ENCODE data around the gene RPUSD2.
A peak's percentile ranks its signal among the peaks of the same experiment; 100 is the strongest.
"Not testable (repeated sequence)": the region's sequence is repeated elsewhere in the genome, so short reads cannot be mapped to it uniquely, and the experiment has no call there.

The RPUSD2 gene

DNA sequence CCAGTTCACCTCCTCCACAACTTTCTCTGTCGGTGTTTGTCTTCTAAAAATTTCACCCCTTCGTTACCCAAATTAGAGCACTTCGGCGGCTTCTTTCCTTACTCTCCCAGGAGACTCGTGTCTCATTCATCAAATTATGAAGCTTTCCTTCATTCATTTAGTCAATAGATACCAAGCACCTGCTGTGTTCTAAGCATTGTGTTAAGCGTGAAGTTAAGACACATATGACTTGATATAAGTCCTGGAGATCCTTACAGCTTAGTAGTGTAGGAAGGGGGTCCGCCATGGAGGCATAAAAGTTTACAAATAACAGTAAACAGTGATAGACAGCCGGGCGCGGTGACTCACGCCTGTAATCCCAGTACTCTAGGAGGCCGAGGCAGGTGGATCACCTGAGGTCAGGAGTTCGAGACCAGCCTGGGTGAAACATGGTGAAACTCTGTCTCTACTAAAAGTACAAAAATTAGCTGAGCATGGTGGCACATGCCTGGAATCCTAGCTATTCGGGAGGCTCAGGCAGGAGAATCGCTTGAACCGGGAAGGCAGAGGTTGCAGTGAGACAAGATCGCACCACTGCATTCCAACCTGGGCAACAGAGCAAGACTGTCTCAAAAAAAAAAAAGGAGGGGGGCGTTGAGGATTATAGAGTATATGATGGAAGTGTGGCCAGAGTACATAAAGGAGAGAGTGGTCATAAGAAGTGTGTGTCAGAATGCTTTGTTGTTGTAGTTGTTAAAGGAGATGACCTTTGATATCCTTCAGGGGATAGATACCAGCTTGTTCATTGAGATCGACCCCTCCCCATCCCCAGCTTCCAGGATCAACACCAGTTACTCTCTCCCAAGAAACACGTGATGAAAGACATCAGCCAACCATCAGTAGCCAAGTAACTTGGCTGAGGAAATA lies 3.5 kb upstream of the RPUSD2 start:
- no peak for DNase-seq (ENCODE audit: low read depth)

DNA sequence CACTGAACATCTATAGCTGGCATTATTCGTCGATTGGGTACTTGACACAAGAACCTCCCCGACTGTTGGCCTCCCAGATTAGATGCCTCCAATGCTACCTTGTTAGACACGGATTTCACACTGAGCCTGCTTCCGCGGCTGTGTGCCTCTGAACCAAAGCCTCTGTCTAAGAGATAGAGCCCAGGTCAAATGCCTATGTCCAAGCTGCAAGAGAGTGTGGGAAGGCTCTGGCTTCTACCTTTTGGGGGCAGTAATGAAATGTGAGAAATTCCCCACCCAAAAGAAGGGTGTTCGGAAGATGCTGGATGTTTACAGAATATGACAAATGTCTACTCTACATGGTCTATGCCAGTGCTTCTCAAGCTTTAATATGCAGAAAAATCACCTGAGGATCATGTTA lies 2.0 kb upstream of the RPUSD2 start:
- DNase-seq (ENCODE audit: low read depth): no peak

DNA sequence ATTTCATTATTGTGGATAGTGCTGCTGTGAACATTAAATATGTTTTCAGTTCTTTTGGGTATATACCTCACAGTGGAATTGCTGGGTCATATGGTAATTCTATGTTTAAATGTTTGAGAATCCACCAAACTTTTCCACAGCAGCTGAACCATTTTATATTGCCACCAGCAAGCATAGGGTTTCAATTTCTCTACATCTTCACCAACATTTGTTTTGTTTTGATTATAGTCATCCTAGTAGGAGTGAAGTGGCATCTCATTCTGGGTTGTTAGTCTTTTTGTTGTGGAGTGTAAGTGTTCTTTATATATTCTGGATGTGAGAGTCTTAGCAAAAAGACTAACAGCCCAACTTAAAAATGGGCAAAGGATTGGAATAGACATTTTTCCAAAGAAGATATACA lies 6.0 kb downstream of the RPUSD2 start:
- DNase-seq (ENCODE audit: low read depth): no peak

DNA sequence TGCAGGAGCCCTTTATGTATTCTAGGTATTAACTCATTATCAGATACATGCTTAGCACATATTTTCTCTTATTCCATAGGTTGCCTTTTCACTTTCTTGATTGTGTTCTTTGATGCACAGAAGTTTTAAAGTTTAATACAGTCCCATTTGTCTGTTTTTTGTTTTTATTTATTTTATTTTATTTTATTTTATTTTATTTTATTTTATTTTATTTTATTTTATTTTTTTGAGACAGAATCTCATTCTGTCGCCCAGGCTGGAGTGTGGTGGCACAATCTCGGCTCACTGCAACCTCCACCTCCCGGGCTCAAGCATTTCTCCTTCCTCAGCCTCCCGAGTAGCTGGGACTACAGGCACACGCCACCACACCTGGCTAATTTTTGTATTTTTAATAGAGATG lies 7.8 kb downstream of the RPUSD2 start:
- not testable (repeated sequence) for DNase-seq (ENCODE audit: low read depth)

DNA sequence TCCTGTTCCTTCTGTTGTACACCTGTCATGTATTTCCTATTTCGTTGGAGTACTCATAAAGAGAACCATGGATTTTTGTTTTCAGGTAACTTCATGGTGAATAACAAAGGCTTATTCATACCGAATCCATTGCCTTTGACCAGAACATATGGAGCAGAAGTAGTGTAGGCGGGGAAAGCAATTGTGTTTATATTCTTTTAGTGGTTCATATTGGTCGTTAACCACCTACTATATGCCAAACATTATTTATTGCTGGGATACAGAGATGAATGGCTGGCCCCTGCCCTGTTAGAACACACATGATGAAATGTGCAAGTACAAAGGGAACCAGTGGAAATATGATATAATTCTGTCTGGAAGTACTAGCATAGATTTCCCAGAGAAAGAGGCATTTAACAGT lies 9.8 kb downstream of the RPUSD2 start:
- no peak for DNase-seq (ENCODE audit: low read depth)

DNA sequence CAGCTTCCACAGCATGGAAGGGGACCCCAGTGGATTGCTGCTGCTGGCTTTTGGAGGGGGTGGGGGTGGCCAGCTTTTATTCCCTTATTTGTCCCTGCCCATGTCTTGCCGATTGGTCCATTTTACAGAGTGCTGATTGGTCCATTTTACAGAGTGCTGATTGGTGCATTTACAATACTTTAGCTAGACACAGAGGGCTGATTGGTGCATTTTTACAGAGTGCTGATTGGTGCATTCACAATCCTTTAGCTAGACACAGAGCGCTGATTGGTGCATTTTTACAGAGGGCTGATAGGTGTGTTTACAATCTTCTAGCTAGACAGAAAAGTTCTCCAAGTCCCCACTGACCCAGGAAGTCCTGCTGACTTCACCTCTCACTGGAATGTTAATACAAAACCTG lies 12.7 kb downstream of the RPUSD2 start:
- not testable (repeated sequence) for DNase-seq (ENCODE audit: low read depth)

DNA sequence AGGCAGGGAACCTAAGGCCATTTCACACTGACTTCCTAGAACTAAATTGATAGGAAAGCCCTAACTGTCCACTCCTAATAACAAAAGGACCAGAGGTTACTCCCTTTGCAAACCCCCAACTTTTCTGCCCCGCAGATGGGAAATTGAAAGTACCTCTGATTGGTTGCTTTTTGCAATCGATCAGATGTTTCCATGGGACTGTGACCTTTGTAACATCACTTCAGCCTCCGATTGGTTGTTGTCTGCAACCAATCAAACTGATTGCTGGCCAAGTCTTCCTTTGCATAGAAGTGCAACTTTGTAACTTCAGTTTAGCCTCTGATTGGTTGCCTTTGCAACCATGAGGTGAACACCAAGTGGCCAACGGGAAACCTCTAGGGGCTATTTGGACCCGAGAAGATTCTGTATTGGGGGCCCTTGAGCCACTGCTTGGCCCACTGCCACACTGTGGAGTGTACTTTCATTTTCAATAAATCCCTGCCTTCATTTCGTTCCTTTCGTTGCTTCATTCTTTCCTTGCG lies 13.7 kb downstream of the RPUSD2 start:
- DNase-seq (ENCODE audit: low read depth): peak; percentile 85

DNA sequence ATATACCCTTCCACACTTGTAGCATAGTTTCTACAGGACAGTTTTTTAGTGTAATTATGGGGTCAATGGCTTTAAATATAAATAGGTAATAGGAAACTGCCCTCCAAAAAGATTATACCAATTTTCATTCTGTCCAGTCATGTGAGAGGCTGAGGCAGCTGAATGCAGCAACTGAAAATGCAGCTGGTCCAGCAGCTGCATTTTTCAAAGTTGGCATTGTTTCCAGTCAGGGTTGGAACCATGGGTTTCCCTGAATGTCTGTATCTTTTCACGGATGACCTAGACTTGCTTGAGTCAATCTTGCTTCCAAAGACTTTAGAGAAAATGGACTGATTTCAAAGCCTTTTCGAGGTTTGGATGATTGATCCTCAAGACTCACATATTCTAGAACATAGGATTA lies 15.1 kb downstream of the RPUSD2 start:
- DNase-seq (ENCODE audit: low read depth): no peak

DNA sequence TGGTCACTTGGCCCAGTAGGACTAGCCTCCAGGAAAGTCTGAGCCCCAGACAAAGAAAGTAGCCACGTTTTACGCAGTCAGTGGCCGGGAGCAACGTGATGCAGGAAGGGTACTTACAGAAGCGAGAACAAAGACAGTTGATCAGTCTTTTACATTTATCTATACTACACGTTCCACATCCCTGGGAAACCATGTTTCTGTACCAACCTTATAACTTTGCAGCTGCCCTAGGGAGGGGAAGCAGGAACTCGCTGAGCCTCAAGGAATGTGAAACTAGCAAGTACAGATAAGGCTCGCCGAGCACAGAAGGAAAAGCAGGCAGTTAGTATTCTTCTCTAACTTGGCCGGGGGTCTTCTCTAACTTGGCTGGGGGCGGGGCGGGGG lies 21.6 kb downstream of the RPUSD2 start:
- no peak for DNase-seq (ENCODE audit: low read depth)

DNA sequence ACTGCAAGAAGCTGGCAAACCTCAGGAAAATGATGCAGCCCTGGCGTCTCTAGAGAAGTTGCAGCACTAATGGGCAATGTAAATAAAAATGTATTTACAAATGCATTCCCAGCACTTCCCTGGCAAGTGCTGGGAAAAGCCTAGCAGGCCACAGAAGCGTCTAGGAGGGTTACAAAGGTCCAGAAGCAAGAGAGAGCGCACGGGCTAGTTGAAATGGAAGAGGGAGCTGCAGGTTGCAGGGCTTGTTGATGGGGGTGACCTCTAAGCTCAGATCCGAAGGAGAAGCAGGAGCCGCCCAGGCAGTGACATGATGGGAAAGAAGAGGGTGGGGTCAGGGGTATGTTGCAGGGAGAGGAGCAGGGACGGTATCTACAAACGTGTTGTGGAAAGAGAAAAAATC lies 22.3 kb downstream of the RPUSD2 start:
- DNase-seq (ENCODE audit: low read depth): no peak

DNA sequence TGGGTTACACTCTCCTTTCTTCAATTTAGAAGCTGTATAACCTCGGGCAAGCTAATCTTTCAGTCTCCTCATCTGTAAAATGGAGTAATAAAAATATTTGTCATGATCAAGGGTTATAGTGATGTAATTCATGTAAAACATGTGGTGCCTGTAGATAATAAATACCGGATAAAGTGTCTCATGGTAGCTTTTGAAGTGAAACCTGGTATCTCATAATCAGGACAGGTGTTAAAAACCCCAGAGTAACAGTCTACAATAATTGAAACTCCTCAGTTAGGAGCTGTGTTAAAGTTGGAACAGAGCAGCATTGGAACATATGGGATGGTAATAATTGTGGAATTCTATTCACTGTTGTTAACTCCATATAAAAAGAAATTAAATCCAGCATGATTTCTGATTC lies 24.1 kb downstream of the RPUSD2 start:
- DNase-seq (ENCODE audit: low read depth): no peak

DNA sequence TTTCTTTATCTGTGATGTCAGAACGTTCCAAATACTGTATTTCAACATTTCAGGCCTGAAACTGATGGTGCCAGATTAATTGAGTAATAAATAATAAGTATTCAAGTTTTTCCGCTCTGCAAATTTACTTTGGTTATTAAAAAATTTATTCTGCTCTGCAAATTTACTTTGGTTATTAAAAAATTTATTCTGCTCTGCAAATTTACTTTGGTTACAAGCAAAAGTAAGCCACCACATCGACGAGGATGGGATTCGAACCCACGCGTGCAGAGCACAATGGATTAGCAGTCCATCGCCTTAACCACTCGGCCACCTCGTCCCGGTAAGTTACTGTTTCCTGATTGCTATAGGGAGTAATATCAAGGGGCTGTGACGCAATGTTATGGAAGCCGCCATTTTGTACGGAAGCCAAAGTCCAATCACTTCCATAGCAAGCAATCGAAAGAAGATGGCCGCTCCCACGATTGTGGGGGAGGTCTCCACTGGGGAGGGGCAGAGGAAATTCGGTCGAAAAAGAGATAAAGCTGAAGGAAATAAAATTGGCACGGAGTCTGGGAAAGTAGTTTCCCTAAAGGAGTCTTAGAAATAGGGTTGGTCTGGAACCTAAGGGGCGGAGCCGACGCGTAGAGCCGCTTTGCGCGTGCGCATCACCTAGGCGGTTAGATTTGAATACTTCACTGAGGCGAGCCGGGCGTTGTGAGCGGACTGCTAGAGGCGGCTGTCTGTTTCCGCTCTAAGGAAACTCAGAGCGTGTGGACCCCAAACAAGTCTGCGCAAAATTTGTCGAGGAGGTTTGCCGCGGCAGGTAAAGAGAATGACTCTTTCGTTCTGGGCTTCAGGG lies 24.7 kb downstream of the RPUSD2 start, which contains the start of gene KNL1:
Gene KNL1, plus strand, starts transcription at position 662 of the 841 bp plus-strand sequence. CDS start 8,683 bp downstream, outside the sequence.
- DNase-seq (ENCODE audit: low read depth): peak; percentile 99

DNA sequence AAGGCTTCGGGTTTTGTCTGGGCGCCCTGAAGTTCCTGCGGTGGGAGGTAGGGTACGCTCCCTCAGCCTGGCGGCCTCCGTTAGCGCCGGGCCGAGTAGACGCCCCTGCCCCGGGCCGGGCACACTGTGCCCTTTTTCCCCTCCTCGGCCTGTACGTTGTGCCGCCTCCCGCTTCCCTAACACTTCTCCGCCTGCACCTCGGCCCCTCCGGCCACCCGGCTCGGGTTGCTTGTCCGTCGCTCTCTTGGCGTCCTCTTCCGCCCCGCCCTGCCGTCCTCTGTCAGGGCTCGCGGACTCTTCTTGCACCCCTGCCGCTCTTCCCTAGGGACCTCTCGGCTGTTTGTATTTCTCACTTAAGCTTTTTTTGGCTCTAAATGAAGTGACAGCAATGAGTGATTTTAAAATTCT lies 25.3 kb downstream of the RPUSD2 start:
- DNase-seq (ENCODE audit: low read depth): no peak

DNA sequence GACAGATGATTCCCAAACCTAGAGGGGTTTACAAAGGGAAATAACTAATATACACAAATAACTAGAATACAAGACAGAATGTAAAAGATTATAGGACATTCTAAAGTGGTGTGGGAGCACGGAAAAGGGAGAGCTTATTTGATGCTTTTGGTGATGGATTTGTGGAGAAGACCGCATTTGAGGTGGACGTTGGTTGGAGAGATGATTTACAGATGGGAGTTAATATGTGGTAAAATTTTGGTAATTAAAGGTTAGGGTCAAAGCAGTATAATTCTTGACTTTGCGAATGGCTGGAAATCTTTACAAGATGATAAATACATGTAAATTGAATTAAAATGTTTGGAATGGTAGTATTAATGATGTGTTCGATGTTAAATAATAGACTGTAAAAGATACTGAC lies 26.1 kb downstream of the RPUSD2 start:
- DNase-seq (ENCODE audit: low read depth): no peak

DNA sequence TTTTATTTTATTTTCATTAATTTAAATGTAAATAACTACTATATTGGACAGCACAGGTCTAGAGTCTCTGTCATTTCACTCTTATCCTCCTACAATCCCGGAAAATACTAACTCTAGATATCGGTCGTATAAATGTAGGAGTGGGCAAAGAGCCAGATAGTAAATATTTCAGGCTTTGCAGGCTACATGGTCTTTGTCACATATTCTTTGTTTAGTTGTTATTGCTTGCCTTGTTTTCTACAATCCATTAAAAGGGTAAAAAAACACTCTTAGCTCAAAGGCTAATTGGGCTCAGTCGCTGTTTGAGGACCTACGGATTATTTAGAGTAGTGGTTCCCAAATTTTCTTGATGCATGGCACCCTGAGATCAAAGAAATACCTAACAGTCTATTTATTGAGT lies 26.7 kb downstream of the RPUSD2 start:
- no peak for DNase-seq (ENCODE audit: low read depth)

DNA sequence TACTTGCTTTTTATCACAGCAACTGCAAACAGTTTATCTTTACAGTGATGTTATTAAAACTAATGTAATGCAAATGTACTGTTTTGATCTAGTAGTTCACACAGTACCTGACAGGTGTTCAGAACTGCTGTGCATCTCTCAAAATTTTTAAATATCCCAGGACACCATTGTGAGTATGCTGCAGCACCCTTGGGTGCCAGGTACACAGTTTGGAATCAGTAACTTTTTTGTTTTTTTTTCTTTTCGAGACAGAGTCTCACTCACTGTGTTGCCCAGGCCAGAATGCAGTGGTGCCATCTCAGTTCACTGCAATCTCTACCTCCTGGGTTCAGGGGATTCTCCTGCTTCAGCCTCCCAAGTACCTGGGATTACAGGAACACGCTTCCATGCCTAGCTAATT lies 27.9 kb downstream of the RPUSD2 start:
- DNase-seq (ENCODE audit: low read depth): no peak

DNA sequence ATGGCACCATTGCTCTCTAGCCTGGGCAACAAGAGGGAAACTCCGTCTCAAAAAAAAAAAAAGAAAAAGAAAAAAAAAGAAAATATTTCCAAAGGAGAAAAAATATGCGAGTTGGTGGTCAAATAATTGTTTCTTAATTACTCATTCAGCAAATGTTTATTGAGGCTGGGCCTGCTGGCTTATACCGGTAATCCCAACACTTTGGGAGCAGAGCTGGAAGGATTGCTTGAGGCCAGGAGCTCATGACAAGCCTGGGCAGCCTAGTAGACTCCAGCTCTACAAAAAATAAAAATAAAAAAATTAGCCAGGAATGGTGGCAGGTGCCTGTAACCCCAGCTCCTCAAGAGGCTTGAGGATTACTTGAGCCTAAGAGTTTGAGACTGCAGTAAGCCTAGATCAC lies 29.0 kb downstream of the RPUSD2 start:
- DNase-seq (ENCODE audit: low read depth): no peak

DNA sequence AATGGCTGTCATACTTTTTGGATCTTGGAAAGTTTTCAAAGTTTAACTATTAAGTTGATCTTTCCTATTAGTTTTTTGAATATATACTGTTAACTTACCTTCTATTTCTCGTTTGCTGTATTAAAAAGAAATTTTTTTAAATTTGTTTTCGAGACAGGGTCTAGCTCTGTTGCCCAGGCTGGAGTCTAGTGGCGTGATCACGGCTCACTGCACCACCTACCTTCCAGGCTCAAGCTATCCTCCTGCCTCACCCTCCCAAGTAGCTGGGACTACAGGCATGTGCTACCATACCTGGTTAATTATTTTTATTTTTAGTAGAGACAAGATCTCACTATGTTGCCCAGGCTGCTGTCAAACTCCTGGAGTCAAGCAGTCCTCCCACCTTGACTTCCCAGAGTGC lies 29.6 kb downstream of the RPUSD2 start:
- no peak for DNase-seq (ENCODE audit: low read depth)

DNA sequence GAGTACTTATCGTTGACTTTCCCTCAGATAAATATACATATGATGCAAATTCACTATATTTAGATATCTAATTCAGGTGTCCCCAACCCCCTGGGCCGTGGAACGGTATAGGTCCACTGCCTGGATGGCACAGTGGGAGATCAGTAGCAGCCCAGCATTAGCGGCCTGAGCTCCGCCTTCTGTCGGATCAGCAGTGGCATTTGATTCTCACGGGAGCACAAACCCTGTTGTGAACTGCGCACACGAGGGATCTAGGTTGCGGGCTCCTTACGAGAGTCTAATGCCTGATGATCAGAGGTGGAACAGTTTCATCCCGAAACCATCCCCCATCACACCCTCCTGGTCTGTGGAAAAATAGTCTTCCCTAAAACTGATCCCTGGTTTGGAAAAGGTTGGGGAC lies 31.9 kb downstream of the RPUSD2 start:
- DNase-seq (ENCODE audit: low read depth): no peak

DNA sequence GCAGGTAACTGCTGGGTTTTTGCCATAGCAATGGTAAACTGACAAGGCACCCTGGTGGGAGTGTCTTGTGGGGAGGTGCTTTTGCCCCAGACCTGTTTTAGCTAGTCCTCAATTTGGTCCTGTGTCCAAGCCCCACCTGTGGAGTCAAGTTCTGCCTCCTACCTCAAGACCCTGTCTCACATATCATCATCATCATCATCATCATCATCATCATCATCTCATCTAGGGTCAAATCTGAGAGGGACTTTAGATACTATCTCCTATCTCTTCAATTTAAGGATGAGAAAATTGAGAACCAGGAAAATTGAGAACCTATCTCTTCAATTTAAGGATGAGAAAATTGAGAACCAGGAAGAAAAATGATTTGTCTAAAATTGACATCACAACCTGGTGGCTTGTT lies 34.8 kb downstream of the RPUSD2 start:
- no peak for DNase-seq (ENCODE audit: low read depth)

DNA sequence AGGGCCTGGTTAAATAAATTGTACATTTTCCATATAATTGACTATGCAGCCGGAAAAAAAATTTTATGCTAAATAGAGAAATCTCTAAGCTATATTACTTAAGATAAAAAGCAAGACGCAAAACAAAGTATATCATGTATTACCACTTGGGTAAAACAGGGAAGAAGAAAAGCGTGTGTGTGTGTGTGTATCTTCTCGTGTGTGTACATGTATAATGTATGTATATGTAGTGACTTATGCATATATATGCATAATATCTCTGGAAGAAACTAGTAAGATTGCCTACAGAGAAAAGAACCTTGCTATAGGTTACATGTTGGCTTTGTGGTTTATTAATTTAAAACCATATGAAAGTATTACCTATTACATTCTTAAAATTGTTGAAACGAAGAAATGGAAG lies 44.0 kb downstream of the RPUSD2 start:
- no peak for DNase-seq (ENCODE audit: low read depth)

DNA sequence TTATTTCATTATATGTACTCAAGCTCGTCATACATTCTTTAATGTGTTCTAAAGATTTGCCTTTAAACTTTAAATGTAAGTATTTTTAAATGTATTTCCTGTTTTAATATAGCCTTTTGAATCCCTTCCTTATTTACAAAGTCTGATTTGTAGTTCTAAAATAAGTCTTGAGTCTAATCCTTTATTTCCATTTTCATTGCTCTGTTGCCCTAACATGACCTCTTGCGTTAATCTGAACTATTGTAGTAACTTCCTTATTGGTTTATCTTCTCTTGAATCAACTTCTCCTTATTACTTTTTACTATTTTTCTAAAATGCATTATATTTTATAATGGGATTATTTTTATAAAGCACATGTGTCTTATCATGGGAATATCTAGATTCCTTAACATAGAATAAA lies 48.9 kb downstream of the RPUSD2 start:
- DNase-seq (ENCODE audit: low read depth): no peak

DNA sequence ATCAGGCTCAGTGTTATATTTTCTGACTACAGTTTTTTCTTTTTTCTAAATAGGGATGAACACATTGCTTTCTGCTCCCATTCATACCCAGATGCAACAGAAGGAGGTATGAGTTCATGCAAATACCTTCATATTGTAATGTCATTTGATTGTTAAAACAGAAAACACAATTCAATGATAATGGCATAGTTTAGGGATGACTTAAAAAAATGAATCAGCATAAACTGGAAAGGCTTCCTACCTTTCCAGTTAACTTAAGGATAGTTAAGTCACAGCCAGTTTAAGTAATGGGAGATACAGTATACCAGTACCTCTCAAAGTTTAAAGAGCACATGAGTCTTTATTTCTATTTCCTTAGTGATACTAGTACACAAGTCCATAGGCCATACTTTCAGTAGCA lies 49.8 kb downstream of the RPUSD2 start:
- DNase-seq (ENCODE audit: low read depth): no peak
